NCI-H524 (cell line): ENCODE data around the gene CSNK1G1.
"Not testable (repeated sequence)": the region's sequence is repeated elsewhere in the genome, so short reads cannot be mapped to it uniquely, and the experiment has no call there.

Experiments used
- DNase-seq, 2 experiments: peaks; one replicate each; lab custom pipeline; 2025; lab: John Stamatoyannopoulos, UW

CSNK1G1 gene

DNA sequence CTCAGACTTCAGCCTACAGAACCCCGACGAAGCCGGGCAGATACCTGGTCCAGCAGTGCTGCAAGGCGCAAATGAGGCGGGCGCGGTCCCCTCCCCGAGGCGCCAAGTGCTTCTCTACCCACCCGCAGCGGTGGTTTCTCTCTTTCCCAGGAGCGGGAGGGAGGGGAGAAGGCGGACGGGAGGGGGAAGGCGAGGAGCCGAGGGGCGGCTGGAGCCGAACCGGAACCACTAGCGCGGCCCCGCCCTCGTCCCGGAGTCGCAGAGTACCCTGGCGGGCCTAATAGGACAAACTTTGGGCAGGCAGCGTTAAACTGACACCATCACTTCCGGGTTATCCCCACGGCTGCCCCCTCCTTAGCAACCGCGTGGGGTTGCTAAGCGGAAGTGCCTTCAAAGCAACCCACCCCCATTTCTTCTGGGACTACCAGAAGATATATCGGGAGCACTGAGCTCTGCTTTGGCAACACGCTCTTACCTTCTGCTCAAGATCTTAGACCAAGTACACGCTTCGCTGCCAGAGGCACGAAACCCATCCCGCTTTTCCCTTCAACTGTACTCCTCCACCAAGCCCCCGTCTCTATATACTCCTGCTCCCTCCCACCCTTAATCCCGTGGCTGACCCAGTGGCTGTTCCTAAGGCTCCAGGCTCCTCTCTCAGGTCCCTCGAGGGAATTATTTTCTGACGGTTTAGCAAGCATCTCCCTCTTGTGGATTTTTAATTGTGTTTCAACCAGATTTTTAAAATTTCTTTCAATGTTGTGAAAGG is at the start of gene CSNK1G1:
Gene CSNK1G1 (minus strand): TSS at position 230 of the 766 bp plus-strand sequence. CDS start 55,674 bp downstream, outside the sequence.
- peak; percentile 95 to 99 for DNase-seq

DNA sequence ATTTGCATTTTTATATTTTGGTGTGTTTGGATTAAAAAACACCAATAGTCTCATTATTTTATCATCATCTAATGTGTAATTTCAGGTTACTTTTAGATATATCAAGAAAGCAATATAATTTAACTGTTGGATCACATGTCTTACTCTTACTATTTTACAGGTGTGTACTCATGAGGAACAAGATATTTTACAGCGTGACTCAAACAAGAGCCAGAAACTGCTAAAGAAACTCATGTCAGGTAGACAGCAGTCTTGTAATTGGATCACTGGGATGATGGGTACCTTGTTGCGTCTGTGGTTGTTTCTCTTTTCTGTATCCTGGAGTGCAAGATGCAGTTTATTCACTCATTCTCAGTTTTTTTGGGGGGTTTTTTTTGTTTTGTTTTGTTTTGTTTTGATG is 44.6 kb upstream of the CSNK1G1 start:
- DNase-seq, result no peak

DNA sequence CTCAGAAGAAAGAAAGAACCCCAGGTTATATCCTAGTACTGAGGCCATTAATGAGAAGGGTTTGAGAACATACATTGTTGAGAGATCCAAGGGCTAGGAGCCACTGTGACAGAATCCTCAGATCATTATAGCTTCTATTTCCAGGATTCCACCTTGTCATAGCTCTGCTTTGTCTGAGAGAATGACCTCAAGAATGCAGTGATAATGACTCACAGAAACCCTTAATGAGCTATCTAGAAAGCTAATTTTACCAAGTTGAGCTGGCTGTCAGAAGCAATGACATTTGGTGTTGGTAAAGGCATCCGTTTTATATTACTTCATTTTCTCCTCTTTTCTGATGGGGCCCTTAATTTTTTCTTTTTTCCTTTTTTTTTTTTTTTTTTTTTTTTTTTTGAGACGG is 42.6 kb upstream of the CSNK1G1 start:
- DNase-seq, result no peak

DNA sequence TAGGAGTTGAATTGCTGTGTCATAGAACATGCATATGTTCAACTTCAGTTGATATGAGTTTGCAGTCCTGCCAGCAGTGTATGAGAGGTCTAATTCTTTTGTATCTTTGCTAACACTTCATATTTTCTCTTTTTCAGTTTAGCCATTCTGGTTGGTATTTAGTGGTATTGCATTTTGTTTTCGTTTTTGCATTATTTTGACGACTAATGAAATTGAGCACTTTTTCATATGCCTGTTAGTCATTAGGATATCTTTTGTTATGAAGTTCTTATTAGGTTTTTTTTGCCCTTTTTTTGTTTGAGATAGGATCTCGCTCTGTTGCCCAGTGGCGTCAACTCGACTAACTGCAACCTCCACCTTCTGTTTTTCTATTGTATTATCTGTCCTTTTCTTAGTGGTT is 40.8 kb upstream of the CSNK1G1 start:
- no peak for DNase-seq

DNA sequence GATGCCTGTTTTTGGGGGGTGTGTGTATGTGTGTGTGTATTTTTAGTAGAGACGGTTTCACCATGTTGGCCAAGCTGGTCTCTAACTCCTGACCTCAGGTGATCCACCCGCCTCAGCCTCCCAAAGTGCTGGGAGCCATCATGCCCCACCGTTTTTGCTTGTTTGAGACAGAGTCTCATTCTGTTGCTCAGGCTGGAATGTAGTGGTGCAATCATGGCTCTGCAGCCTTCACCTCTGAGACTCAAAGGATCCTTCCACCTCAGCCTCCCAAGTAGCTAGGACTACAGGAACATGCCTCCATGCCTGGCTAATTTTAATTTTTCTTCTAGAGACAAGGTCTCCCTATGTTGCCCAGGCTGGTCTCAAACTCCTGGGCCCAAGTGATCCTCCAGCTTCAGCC is 36.5 kb upstream of the CSNK1G1 start:
- DNase-seq, result not testable (repeated sequence)

DNA sequence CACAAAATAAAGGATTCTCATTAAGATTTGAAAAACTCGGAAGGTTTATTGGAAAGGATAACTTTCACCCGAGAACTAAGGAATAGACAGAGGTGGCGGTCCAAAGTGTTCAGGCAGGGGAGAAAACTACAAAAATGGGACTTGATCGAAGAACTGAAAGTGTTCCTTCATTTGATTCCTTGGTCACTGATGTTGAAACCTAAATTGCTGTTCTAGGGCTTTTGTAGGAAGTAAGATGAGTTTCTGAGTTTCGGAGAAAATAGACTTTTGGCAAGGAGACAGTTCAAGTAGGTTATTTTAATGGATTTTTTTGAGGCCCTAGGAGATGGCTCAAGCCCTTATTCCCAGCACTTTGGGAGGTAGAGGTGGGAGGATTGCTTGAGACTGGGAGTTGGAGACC is 33.1 kb upstream of the CSNK1G1 start:
- no peak for DNase-seq

DNA sequence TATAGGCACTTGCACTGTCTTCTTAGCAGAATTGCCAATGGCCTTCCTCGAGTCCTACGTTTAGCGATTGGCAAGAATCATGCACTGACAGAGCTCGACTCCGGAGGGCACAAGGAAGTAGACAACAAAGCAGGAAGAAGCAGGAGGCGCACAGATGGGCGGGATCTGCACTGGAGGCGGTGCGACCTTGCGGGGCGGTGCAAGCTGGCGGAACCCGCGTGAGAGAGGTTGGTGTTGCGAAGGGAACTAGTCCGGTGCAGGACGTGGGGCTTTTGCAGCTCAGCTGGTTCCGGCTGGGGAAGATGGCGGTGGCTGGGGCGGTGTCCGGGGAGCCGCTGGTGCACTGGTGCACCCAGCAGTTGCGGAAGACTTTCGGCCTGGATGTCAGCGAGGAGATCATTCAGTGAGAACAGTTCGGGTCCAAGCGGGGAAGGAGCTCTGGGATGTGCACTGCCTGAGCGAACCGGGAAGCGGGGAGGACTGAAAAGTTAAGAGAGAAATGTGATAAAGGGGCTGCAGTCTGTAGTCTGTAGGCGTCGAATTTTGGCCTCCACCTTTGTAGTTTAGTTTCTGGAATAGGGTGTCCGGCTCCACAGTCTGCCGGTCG is 31.7 kb upstream of the CSNK1G1 start, which contains the start of gene TRIP4:
Gene TRIP4 (plus strand): TSS at position 275 of the 607 bp plus-strand sequence. CDS start 28 bp downstream, at position 303.
- DNase-seq, result peak; percentile 97 to 98

DNA sequence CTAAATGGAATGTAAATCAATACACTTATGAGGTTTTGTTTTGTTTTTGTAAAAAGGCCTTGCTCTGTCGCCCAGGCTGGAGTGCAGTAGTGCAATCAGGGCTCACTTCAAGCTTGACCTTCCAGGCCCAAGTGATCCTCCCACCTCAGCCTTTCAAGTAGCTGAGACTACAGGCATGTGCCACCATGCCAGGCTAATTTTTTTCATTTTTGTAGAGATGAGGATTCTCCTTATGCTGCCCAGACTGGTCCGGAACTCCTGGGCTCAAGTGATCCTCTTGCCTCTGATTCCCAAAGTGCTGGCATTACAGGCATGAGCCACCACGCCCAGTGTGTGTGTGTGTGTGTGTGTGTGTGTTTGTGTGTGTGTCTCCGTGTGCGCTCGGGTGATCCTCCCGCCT is 30.3 kb upstream of the CSNK1G1 start:
- no peak for DNase-seq

DNA sequence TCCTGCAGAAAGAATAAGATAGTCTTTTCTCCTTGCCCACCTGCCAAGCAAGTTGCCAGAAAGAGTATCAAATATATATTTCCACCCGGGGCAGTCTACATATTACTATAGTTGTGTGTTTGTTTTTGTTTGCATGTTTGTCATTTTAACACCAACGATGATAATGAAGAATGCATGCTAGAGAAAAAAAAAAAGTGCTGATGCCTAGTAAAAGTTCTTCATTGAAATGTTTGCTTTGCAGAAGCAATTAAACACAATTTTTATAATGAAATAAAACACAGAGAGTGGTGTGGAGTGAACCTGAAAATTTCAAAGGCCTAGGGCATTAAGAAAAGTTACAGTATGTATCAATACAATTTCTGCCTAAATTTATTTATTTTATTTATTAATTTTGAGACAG is 27.8 kb upstream of the CSNK1G1 start:
- no peak for DNase-seq

DNA sequence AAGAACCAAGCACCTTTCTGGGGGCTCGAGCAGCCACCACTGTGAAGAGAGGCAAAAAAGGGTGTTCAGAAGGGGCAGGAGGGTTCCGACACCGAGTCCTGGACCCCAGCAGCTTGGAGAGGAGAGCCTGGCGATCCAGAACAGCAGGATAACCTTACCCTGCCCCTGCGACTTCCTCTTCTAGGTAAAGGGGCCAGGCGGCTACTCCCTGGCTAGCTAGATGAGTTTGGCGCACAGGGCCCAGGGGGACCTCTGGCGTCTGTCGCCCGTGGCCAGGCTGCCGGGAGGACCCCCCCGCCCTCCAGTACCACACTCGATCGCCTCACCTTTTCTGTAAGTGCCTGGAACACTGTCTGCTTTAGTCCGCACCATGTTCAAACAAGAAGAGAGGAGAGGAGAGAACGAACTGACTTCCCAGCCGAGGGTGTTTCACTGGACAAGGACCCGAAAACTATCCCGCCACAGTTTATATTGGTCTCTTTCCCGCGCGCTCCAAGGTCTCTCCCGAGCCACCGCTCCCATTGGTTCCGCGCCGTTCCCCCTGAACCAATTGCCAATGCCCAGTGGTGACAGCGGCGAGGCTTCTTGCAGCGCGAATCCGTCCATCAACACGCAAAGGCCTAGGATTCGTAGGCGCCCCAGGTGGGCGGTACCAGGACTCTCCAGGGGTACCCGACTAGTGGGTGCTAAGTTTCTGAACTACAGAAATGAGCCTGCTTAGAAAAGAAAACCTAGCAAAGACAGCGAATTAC is 25.2 kb upstream of the CSNK1G1 start, which contains the start of gene PCLAF:
Gene PCLAF (minus strand): TSS at position 442 of the 752 bp plus-strand sequence. CDS start 70 bp downstream, at position 372.
- peak; percentile 98 to 99 for DNase-seq

DNA sequence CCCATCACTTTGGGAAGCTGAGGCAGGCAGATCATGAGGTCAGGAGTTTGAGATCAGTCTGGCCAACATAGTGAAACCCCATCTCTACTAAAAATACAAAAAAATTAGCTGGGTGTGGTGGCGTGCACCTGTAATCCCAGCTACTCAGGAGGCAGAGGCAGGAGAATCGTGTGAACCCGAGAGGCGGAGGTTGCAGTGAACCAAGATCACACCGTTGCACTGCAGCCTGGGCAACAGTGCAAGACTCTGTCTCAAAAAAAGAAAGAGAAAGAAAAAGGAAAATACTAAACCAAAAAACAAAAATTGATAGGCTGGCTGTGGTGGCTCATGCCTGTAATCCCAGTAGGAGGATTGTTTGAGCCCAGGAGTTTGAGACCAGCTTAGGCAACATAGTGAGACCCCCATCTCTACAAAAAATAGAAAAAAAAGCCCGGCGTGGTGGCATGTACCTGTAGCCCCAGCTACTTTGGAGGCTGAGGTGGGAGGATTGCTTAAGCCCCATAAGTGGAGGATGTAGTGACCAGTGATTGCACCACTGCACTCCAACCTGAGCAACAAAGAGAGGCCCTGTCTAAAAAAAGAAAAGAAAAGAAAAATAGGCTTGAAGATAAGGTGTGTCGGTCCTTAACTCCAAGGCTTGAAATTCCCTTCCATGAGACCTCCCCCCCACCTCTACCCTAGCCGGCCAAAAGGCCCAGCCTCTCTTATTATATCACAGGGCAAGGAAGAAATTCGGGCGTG is 24.3 kb upstream of the CSNK1G1 start:
- DNase-seq, result not testable (repeated sequence)

DNA sequence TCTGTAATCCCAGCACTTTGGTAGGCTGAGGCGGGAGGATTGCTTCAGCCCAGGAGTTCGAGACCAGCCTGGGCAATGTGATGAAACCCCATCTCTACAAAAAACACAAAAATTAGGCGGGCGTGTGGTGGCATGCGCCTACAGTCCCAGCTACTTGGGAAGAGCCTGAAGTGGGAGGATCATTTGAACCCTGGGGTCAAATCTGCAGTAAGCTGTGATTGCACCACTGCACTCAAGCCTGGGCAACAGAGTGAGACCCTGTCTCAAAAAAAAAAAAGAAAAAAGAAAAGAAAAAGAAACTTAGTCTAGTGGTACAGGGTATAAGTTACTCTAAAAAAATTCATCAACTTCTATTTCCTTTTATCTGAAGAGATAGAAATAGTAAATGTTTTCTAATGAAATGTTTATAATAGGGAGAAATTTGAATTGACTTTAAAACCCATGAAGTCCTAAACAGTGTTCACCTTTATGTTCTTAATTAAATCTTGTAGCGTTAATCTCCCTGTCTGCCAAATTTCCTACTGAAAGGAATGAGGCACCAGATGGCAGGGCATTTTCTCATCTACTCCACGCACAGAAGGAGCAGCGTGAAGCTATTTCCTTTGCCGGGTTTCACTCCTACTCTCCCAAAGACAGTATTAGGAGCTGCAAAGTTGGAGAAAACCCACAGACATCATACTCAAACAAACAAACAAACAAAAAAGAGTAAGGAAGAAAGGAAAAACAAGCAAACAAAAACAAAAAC is 23.4 kb upstream of the CSNK1G1 start:
- DNase-seq, result peak; percentile 79 to 88

DNA sequence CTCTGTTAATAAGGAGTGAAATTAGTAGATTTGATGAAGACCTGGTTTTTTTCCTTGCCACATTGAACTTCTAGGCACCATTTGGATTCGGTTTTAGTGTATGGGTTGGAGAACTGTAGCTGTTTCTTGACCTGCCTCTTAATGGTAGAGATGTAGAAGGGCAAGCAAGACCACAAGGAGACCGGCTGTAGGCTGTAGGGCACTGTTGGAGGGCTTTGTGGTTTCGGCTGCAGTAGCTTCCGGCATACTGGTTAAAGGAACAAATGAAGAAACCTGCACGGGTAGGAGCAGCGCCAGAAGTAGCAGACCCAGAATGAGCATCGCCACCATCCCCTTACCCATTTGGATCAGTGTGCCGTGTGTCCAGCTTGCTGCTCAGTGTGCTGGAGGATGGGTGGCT is 17.4 kb upstream of the CSNK1G1 start:
- no peak for DNase-seq

DNA sequence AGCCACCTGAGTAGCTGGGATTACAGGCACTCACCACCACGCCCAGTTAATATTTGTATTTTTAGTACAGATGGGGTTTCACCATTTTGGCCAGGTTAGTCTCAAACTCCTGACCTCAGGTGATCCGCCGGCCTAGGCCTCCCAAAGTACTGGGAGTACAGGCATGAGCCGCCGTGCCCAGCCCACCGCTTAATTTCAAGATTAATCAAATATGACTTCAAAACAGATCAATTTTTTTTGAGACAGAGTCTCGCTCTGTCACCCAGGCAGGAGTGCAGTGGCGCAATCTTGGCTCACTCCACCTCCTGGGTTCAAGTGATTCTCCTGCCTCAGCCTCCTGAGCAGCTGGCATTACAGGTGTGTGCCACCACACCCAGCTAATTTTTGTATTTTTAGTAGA is 15.4 kb upstream of the CSNK1G1 start:
- not testable (repeated sequence) for DNase-seq

DNA sequence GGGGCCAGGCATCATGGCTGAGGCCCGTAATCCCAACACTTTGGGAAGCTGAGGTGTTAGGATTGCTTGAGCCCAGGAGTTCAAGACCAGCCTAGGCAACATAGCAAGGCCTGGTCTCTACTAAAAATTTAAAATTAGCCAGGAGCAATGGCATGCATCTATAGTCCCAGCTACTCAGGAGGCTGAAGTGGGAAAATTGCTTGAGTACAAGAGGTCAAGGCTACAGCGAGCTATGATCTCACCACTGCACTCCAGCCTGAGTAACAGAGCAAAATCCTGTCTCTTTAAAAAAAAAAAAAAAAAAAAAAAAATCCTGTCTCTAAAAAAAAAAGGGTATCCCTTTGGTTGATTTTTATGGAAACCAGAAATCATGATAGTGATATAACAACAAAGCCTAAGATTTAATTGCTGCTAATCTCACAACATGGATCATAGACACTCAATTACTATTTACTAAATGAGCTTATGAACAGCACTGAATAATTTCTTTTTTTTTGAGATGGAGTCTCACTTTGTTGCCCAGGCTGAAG is 13.2 kb upstream of the CSNK1G1 start:
- no peak for DNase-seq

DNA sequence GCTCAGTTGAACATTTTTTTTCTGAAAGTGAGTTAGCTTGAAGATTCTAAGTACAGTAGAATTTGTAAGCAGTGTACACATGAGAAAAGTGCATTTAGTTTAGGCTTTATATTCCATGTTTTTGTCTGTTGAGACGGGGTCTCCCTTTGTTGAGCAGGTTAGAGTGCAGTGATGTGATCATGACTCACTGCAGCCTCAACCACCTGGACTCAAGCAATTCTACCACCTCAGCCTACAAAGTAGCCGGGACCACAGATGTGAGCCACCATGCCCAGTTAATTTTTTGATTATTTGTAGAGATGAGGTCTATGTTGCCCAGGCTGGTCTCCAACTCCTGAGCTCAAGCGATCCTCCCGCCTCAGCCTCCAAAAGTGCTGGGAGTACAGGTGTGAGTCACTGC is 5.3 kb upstream of the CSNK1G1 start:
- DNase-seq, result no peak

DNA sequence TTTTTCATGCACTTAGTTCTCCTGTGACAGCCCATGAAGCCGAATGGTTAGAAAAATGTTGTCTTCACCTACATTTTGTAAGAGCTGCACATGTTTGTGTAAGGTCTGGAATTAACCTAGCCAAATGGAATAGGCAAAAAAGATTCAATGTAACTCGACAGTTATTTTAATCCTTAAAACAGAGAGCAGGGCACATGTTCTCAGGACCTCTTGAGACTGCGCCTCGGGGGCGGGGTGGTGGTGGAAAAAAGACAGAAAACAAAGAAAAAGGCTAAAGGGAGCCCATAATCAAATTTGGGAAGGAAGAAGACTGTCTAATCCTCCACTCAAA is 702 bp upstream of the CSNK1G1 start:
- DNase-seq, result no peak

DNA sequence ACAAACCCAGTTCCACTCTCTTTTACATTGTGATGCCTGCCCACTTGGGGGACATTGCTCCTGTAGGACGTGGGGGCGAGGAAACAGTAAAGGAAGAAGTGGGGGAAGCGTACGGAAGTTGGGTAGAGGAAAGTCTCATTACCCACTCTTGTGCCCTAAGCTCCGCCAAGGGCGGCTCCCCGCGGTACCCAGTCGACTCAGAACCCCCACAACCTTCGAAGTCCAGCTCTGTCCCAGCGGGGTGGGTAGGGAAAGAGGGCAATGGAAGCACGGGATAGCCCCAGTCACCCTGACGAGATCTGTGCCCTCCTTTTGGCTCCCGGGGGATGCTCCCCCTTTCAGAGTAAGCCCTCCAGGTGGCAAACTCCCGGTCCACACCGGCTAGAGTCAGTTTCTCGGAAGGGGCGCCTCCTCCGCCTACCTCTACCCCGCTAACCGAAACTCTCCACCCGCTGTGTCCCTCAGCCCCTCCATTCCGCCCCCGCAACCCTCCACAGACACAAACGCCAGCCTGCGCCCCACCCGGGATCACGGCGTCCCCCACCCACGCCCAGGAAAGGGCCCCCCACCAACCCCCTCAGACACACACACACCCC is 527 bp downstream of the CSNK1G1 start:
- peak in 1 of 2 experiments; percentile 54 for DNase-seq

DNA sequence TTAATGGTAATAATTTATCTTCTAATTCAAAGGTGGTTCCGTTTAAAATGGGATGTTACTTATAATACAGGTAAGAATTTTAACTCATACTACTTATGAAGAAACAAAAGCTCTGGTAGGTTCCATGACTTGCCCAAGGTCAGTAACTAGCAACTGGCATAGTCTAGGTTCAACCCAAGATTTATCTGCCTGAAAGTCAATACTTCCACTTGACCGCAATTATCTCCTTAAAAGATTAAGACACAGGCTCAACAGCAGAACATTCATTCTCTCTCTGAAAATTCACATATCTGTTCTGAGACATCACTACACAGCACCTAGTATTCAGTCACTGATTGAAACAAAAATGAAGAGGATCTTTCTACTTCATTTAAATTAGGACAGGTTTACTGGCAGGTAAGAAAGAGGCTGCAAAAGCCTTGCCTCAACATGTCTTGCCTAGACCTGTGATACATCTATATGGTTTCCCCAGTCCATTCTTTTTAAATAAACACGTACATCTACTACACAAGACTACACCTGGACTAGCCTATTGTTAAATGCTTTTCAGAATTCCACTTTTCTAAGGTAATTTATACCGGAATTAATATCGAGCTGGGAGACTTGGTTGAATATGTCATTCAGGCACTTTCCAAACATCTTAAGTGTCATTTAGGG is 1.2 kb downstream of the CSNK1G1 start:
- peak; percentile 69 to 89 for DNase-seq

DNA sequence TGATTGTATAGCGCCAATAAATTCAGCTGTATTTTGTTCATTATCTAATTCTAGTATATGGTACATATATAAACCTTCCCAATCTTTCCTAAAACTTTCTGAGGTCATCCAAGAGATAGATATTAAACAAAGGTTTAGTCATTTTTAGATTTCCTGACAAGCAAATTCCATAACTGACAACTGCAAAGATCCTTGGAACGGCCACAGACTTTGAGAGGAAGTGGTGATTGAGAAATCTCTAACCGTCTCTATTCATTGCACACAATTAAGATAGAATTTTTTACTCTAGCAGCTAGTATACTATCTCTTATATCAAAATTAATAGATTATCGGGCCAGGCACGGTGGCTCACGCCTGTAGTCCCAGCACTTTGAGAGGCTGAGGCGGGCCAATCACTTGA is 4.7 kb downstream of the CSNK1G1 start:
- DNase-seq, result no peak
